AG04449 (cell line): Measurements from ENCODE around the gene CHST7.

Experiments used
- CTCF ChIA-PET: fragments of 350-600 bp; formaldehyde crosslinking; extraction: SDS; loops from one replicate; lab custom pipeline; 2021; ENCODE audit warnings: antibody characterized with exemption; lab: Yijun Ruan, JAX
- POLR2A ChIA-PET: fragments of 400-600, 350-600 bp; formaldehyde crosslinking; extraction: SDS; loops from one replicate; lab custom pipeline; 2020; ENCODE audit warnings: antibody characterized with exemption, inconsistent platforms; lab: Yijun Ruan, JAX
- DNase-seq: peaks from one replicate; pipeline ENCODE4 v3.0.0-alpha.2; 2010; ENCODE audit warnings: low read depth, low spot score
- H3K4me3 ChIP-seq: 2 replicates; pipeline ENCODE4 v1.5.1; 2011; ENCODE audit warnings: low read depth, mild to moderate bottlenecking, control low read depth, low read length
- TF ChIP-seq, protein P1 (sequence below): IDR thresholded peaks from one replicate; pipeline ENCODE4 v1.5.1; 2011; ENCODE audit warnings: mild to moderate bottlenecking, moderate library complexity, low read length, control low read depth, inconsistent platforms; ENCODE audit not compliant: insufficient read depth; ENCODE audit errors: missing control alignments

CHST7 gene

DNA sequence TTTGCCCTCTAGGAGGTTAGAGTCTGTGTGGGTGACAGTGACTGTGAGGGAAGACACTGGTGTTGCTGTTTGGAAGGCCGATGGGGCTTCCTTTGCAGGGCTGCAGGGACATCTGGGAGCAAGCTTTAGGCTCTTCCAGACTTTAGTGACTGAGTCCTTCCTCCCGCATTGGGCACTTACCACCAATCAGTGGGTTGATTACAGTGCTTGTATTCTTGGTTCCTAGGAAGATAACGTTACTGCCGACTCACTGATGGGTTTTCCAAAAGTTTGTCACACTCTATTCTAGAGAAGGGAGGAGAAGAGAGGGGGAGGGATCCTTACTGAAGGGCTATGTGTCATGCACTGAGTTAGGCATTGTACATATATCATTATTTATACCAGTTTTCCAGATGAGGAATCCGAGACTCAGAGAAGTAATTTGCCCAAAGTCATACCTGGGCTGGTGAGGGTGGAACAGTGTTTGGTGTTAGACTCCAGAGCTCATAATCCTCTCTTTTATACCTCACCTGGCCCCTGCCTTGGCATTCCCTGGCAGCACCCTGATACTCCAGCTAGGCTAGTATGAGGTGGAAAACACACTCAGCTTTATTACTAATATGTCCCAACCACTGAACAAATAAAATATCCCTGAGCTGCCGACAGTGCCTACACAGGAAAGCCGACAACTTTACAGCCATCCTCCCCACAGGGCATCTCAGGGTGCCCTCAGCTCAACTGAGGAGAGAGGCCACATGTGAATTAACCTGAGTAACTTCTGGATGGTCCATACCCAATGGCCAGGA lies 3.8 kb downstream of the CHST7 start:
- TF ChIP-seq, protein P1, sequence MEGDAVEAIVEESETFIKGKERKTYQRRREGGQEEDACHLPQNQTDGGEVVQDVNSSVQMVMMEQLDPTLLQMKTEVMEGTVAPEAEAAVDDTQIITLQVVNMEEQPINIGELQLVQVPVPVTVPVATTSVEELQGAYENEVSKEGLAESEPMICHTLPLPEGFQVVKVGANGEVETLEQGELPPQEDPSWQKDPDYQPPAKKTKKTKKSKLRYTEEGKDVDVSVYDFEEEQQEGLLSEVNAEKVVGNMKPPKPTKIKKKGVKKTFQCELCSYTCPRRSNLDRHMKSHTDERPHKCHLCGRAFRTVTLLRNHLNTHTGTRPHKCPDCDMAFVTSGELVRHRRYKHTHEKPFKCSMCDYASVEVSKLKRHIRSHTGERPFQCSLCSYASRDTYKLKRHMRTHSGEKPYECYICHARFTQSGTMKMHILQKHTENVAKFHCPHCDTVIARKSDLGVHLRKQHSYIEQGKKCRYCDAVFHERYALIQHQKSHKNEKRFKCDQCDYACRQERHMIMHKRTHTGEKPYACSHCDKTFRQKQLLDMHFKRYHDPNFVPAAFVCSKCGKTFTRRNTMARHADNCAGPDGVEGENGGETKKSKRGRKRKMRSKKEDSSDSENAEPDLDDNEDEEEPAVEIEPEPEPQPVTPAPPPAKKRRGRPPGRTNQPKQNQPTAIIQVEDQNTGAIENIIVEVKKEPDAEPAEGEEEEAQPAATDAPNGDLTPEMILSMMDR = no peak
- no peak for DNase-seq
- CTCF ChIA-PET = interaction anchor here (1.0 kb wide), 1 partner anchor 9 kb away, joined by 3 read pairs; no protein-coding TSS in a partner anchor
- POLR2A ChIA-PET = no interaction called here
- H3K4me3 ChIP-seq = peak overlapping the region; percentile 9; the same call in 1 of the 2 replicates

DNA sequence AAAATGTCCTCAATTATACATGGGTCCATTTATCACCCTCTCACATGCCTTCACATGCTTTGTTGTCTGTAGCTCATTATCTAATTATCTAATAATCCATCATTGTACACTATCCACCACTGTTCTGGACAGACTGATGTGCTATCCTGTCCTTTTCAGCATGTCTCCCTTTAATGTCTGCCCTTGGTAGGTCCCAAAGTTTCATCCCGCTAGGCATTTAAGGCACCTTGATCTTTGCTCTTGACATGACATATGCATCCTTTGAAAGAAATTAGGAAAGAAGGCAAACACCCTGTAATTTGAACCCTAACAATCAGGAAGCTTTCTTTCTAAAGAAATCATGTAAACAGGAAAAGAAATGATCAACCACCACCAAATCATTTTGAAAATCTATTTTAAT lies 5.7 kb downstream of the CHST7 start:
- TF ChIP-seq, protein P1 = no peak
- CTCF ChIA-PET = no interaction called here

DNA sequence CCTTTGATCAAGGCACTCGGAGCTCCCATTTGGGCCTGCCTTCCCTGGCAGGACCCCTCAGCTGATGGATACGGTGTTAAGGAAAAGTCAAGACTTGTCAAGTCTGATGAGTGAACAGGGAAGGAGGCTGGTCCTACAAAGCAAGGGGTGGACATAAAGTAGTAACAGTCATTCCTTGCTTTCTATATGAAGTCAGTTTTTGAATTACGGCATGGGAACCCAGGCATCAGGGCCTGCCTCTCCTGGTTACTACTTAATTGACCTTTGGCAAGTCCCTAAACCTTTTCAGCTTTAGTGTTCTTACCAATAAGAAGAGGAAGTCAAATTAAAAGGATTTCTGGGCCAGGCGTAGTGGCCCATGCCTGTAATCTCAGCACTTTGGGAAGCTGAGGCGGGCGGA lies 7.0 kb downstream of the CHST7 start:
- H3K4me3 ChIP-seq = no peak overlapping the region
- TF ChIP-seq, protein P1 = no peak
- no peak for DNase-seq
- POLR2A ChIA-PET = no interaction called here
- CTCF ChIA-PET = no interaction called here

More for the DNA sequence above, 5.7 kb downstream of the CHST7 start:
- POLR2A ChIA-PET = no interaction called here
- DNase-seq = no peak
- H3K4me3 ChIP-seq = no peak overlapping the region

DNA sequence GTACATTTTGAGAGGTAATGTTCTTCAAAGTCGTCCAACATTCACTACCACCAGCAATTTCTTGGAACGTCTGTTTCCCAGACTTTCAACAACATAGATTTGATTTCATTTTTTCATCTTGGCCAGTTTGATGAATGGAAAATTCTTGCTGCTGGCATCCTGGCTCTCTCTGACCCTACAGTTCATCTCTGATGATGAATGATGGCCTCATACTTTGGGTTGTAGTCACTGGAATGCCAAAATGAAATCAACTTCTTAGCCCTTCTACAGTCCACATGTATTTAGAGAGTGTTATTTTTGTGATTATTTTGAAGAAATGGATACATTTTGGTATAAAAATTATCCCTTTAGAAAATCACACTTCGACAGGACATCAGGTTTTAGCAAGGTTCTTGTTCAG lies 8.8 kb downstream of the CHST7 start:
- H3K4me3 ChIP-seq = no peak overlapping the region
- TF ChIP-seq, protein P1 = no peak
- ChIA-PET CTCF (no interaction called here), POLR2A (no interaction called here)
- no peak for DNase-seq

DNA sequence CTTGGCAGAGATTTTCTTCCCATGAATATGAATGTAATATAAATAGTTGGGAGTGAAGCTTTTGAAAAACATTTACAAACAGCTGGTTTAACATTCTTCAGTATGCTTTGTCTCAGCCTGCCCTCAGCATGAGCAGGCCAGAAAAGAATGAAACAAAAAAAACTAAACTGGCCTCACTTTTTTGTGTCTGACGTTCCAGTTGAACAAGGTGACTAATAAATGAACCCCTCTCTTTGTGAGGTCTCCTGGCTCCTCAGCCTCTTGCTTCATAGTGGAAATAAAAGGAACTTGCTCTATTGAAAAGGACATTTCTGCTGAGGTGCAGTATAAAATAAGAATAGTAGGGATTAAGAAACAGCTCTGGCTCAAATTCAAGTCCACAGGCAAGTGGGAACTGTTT lies 9.4 kb downstream of the CHST7 start:
- CTCF ChIA-PET = no interaction called here
- H3K4me3 ChIP-seq = no peak overlapping the region
- TF ChIP-seq, protein P1 = no peak
- POLR2A ChIA-PET = interaction anchor here (0.6 kb wide), 1 partner anchor 813 kb away, joined by 3 read pairs; no protein-coding TSS in a partner anchor
- DNase-seq = peak; percentile 70

DNA sequence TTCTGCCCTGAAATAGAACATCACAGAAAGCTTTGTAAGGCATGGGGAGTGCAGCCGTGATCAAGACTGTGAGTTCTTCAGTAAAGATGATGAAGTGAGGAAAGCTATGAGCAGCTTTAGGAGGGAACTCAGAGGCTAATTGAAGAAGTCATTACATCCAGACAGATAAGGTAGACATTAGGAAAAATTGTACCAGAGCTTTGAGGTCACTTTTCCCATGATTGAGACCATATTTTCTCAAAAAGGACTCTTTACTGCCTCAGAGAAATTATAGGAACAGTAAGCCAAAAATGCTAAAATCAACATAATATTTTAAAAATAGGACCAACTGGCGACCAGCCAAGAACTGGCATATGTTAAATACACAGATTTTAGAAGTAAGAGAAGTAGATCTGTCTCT lies 11.2 kb downstream of the CHST7 start:
- POLR2A ChIA-PET = no interaction called here
- TF ChIP-seq, protein P1 = no peak
- DNase-seq = no peak
- no peak overlapping the region for H3K4me3 ChIP-seq
- CTCF ChIA-PET = interaction anchor here (1.2 kb wide), 1 partner anchor 12 kb away, joined by 3 read pairs; no protein-coding TSS in a partner anchor
